Esophagus muscularis mucosa (tissue), 4 donors: ENCODE measurements around the gene RELA. TPM values are rescaled to one million over a fixed set of nuclear protein-coding genes. Genes with fewer than 3 reads are reported as not detected.

Experiments
- DNase-seq: peaks from one replicate; pipeline ENCODE4 v3.0.0-alpha.2; 2017; ENCODE audit errors: extremely low spot score
- H3K27ac ChIP-seq, 4 donors: fragments of 200-600 bp; sonication (generic); replicated peaks in 1 of 4; 1 replicate in 3 of 4; 2 replicates in 1 of 4; pipeline ENCODE4 v1.5.1; 2016 to 2019; ENCODE audit warnings: mild to moderate bottlenecking in 1 of 4
- H3K27me3 ChIP-seq, 4 donors: fragments of 200-600 bp; sonication (generic); one replicate each; pipeline versions ENCODE4 v1.5.1 to v1.6.0; 2016 to 2019
- H3K36me3 ChIP-seq, 4 donors: fragments of 200-600 bp; sonication (generic); one replicate each; pipeline ENCODE4 v1.5.1; 2016 to 2019
- H3K4me1 ChIP-seq, 4 donors: fragments of 200-600 bp; sonication (generic); one replicate each; pipeline ENCODE4 v1.5.1; 2016 to 2019
- H3K4me3 ChIP-seq, 4 donors: fragments of 200-600 bp; sonication (generic); 1 replicate in 2 of 4; 2 replicates in 2 of 4; pipeline ENCODE4 v1.5.1; 2016 to 2019; ENCODE audit warnings: mild to moderate bottlenecking in 4 of 4, moderate library complexity in 1 of 4
- H3K9me3 ChIP-seq, 4 donors: fragments of 200-600 bp; sonication (generic); 1 replicate in 3 of 4; 2 replicates in 1 of 4; pipeline ENCODE4 v1.5.1; 2016 to 2019
- CTCF ChIP-seq, 3 experiments: fragments of 200-600 bp in 2 of 3; fragments of 450-650 bp in 1 of 3; sonication (generic) in 2 of 3; IDR thresholded peaks; one replicate each; pipeline ENCODE4 v1.5.1; 2017 to 2019; ENCODE audit warnings: antibody characterized with exemption in 3 of 3, mild to moderate bottlenecking in 2 of 3, moderate library complexity in 1 of 3
- EP300 ChIP-seq: sonication (generic); formaldehyde crosslinking; IDR thresholded peaks from one replicate; pipeline ENCODE4 v1.6.1; 2017; ENCODE audit warnings: antibody characterized with exemption
- POLR2A ChIP-seq: fragments of 450-650 bp; IDR thresholded peaks from one replicate; pipeline ENCODE4 v1.6.1; 2017; ENCODE audit warnings: antibody characterized with exemption, moderate library complexity, mild to moderate bottlenecking, low read depth
- POLR2AphosphoS5 ChIP-seq, 2 donors: sonication (generic); formaldehyde crosslinking; IDR thresholded peaks; one replicate each; pipeline ENCODE4 v1.6.1; 2017; ENCODE audit warnings: antibody characterized with exemption in 2 of 2
- WGBS: methylation state at CpG from one replicate; pipeline ENCODE4 v1.1.5; 2018; 5-methylcytosine and 5-hydroxymethylcytosine counted together
- intact Hi-C: fragments of 100-400 bp; cut with DNase I; formaldehyde crosslinking; loops from one replicate; pipeline ENCODE4 v1.15.1; 2023
- total RNA-seq, 4 donors: library from RNA; depleted of rRNA; stranded (reverse); fragments of >200 nt; gene quantifications; one replicate each; pipeline versions ENCODE4 v1.1.0 to v1.2.1, GENCODE V29; 2016

RELA gene
- total RNA-seq, 4 donors from 2014 or later: 51.5 to 84.6 (median 82.1) TPM

- Histone ChIP-seq H3K4me3 (no peak overlapping the region), H3K4me1 (peaks cover 29 to 71% (median 64%) of the 10 kb centered on the region in 4 donors), H3K36me3 (peaks cover under 1 to 78% (median 68%) of the 10 kb centered on the region in 4 donors), H3K27me3 (no peaks in the 10 kb centered on the region), H3K27ac (peak overlapping the region in 3 of 4 donors; percentile 10 to 97 (median 47)), H3K9me3 (no peaks in the 10 kb centered on the region)
- TF ChIP-seq POLR2AphosphoS5 (IDR thresholded peaks at IDR 0.05) (no peak), EP300 (no peak), POLR2A (no peak), CTCF (IDR thresholded peaks at IDR 0.05) (no peak)
- WGBS: 55% methylated on average over 11 of the region's 12 CpGs
- intact Hi-C loops: no loop called here
- DNase-seq: no peak
Observed at GRCh38 chr11:65648997-65649493, 13.7 kb downstream of the RELA start.

- peaks cover 17 to 62% (median 55%) of the 10 kb centered on the region in 4 donors for H3K4me1 ChIP-seq
- H3K4me3 ChIP-seq: peak overlapping the region; percentile 32 to 52 (median 42)
- H3K27ac ChIP-seq: peak overlapping the region; percentile 45 to 66 (median 57)
- H3K27me3 ChIP-seq: no peaks in the 10 kb centered on the region
- intact Hi-C loops: no loop called here
- no peaks in the 10 kb centered on the region for H3K9me3 ChIP-seq
- no peak for DNase-seq
- TF ChIP-seq POLR2A: no peak
- no peak for TF ChIP-seq CTCF (IDR thresholded peaks at IDR 0.05)
- no peak for TF ChIP-seq POLR2AphosphoS5 (IDR thresholded peaks at IDR 0.05)
- TF ChIP-seq EP300: no peak
- peaks cover 3 to 91% (median 82%) of the 10 kb centered on the region in 4 donors for H3K36me3 ChIP-seq
- WGBS: 32% methylated on average over 49 of the region's 87 CpGs
Observed at GRCh38 chr11:65646958-65647701, 15.6 kb downstream of the RELA start.

- Histone ChIP-seq H3K4me1 (peaks cover 10 to 62% (median 55%) of the 10 kb centered on the region in 4 donors), H3K27me3 (no peaks in the 10 kb centered on the region), H3K27ac (peak overlapping the region in 3 of 4 donors; percentile 45 to 62 (median 52)), H3K36me3 (peaks cover 3 to 98% (median 88%) of the 10 kb centered on the region in 4 donors), H3K9me3 (no peaks in the 10 kb centered on the region), H3K4me3 (peak overlapping the region in 3 of 4 donors; percentile 40 to 52 (median 44))
- TF ChIP-seq EP300 (no peak), POLR2A (no peak), POLR2AphosphoS5 (IDR thresholded peaks at IDR 0.05) (no peak), CTCF (IDR thresholded peaks at IDR 0.05) (no peak)
- WGBS: 73% methylated on average over 41 of the region's 68 CpGs
- no peak for DNase-seq
- intact Hi-C loops: no loop called here
Observed at GRCh38 chr11:65646288-65646957, 16.3 kb downstream of the RELA start.

GRCh38 chr11:65645710-65646109, 17.0 kb downstream of the RELA start:
- no peak for DNase-seq
- H3K9me3 ChIP-seq: no peaks in the 10 kb centered on the region
- intact Hi-C loops: no loop called here
- H3K4me1 ChIP-seq: peaks cover 9 to 62% (median 55%) of the 10 kb centered on the region in 4 donors
- no peak overlapping the region for H3K27ac ChIP-seq
- TF ChIP-seq CTCF (IDR thresholded peaks at IDR 0.05) (no peak), EP300 (no peak), POLR2AphosphoS5 (IDR thresholded peaks at IDR 0.05) (no peak), POLR2A (no peak)
- no peak overlapping the region for H3K4me3 ChIP-seq
- 53% methylated on average over 7 of the region's 10 CpGs for WGBS
- peaks cover 3 to 95% (median 92%) of the 10 kb centered on the region in 4 donors for H3K36me3 ChIP-seq
- no peaks in the 10 kb centered on the region for H3K27me3 ChIP-seq
